Progenitor cell of endocrine pancreas (in vitro differentiated cells): Measurements from ENCODE around the gene CYP19A1. TPM values are rescaled to one million over a fixed set of nuclear protein-coding genes. Genes with fewer than 3 reads are reported as not detected.
"Not testable (repeated sequence)": the region's sequence is repeated elsewhere in the genome, so short reads cannot be mapped to it uniquely, and the experiment has no call there.

Experiments
- DNase-seq: peaks from one replicate; pipeline ENCODE4 v3.0.0; 2021; ENCODE audit warnings: low spot score; ENCODE audit not compliant: unreplicated experiment
- H3K27ac Mint-ChIP-seq: 2 replicates; pipeline ENCODE4 v1.8.0; 2021; ENCODE audit warnings: mild to moderate bottlenecking, moderate library complexity, mixed read lengths
- H3K27me3 Mint-ChIP-seq: 2 replicates; pipeline ENCODE4 v1.8.0; 2021; ENCODE audit warnings: mixed read lengths
- H3K36me3 Mint-ChIP-seq: 2 replicates; pipeline ENCODE4 v1.8.0; 2022; ENCODE audit warnings: mixed read lengths; ENCODE audit not compliant: insufficient read depth
- H3K4me1 Mint-ChIP-seq: 2 replicates; pipeline ENCODE4 v1.8.0; 2021; ENCODE audit warnings: low read depth, mixed read lengths
- H3K4me3 Mint-ChIP-seq: 2 replicates; pipeline ENCODE4 v1.8.0; 2021; ENCODE audit warnings: low read depth, mild to moderate bottlenecking, moderate library complexity, mixed read lengths
- H3K9me3 Mint-ChIP-seq: 2 replicates; pipeline ENCODE4 v1.8.0; 2021; ENCODE audit warnings: low read depth, mixed read lengths
- total RNA-seq: library from RNA; stranded (reverse); gene quantifications from 2 replicates; pipeline ENCODE4 v1.2.1, GENCODE V29; 2021
- TF ChIP-seq, protein P1 (sequence below): fragments of 200-600 bp; sonication (generic); IDR thresholded peaks from one replicate; pipeline ENCODE4 v1.5.0; 2021; ENCODE audit warnings: antibody characterized with exemption, mild to moderate bottlenecking; ENCODE audit not compliant: unreplicated experiment

CYP19A1 gene
- total RNA-seq, 1 donor from 2014 or later, result not detected

DNA sequence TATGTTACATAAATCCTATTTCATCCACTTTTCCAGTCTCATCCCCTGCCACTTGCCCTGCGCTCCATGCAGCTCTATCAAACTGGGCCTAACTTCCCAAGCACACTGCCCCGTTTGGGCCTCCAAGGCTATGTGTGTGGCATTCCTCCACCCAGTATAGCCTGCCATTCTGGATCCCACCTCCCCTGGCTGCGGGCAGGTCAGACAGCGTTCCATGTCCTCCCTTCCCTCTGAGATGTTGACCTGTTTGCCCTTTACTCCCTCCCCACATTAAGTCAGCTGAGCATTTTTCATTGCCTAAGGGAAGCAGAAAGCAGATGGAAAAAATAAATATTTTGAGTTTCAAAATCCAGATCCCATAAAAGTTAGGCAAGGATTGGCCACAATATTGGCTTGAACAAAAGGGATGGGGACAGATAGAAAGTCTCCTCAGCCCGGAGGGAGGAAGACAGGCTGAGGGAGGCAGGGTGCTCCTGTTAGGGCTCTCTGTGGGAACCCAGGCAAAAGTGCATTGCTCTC is 73.3 kb downstream of the CYP19A1 start:
- peaks cover 23% of the 10 kb centered on the region for H3K27me3 Mint-ChIP-seq
- DNase-seq, result no peak
- TF ChIP-seq, protein P1, sequence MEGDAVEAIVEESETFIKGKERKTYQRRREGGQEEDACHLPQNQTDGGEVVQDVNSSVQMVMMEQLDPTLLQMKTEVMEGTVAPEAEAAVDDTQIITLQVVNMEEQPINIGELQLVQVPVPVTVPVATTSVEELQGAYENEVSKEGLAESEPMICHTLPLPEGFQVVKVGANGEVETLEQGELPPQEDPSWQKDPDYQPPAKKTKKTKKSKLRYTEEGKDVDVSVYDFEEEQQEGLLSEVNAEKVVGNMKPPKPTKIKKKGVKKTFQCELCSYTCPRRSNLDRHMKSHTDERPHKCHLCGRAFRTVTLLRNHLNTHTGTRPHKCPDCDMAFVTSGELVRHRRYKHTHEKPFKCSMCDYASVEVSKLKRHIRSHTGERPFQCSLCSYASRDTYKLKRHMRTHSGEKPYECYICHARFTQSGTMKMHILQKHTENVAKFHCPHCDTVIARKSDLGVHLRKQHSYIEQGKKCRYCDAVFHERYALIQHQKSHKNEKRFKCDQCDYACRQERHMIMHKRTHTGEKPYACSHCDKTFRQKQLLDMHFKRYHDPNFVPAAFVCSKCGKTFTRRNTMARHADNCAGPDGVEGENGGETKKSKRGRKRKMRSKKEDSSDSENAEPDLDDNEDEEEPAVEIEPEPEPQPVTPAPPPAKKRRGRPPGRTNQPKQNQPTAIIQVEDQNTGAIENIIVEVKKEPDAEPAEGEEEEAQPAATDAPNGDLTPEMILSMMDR, result no peak
- no peak overlapping the region for H3K4me3 Mint-ChIP-seq
- peaks cover 5% of the 10 kb centered on the region for H3K9me3 Mint-ChIP-seq
- H3K4me1 Mint-ChIP-seq, result peaks cover 4% of the 10 kb centered on the region
- no peaks in the 10 kb centered on the region for H3K36me3 Mint-ChIP-seq
- no peak overlapping the region for H3K27ac Mint-ChIP-seq

DNA sequence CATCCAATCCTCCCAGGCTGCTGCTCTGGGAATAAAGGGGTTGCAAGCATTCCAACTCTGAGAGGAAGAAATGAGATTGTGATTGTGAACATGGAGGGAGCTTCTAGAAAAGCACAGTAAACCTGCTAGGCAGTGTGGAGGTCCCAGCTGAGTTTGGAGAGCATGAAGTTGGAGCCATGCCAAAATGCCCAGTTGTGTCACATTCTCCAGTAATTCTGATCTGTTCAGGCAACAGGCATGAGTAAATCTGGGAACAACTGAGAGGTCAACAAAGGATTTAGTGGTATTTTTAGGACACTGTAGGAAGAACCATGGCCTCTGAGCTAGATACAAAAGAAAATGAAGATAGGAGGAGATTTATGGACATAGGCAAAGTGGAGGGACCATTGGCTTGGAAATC is 74.7 kb downstream of the CYP19A1 start:
- Mint-ChIP-seq H3K4me3 (no peak overlapping the region), H3K9me3 (peaks cover 5% of the 10 kb centered on the region)
- TF ChIP-seq, protein P1, result no peak

DNA sequence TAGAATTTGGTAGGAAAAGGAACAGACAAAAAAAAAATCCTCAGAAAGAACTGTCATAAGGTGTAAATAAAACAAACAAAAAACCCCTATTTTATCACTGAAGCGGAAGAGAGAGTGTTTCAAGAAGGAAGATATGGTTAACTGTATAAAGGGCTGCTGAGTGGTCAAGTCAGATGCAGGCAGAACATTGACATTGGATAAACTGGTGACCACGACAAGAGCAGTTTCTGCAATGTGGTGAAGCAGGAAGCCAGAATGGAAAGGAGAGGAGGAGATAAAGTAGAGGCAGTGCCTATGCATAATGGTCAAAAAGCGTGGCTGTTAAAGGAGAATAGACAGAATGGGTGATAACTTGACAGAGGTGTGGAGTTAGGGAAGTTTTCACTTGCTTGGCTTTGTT is 75.3 kb downstream of the CYP19A1 start:
- DNase-seq, result no peak
- H3K4me1 Mint-ChIP-seq, result peaks cover 3% of the 10 kb centered on the region
- H3K9me3 Mint-ChIP-seq, result peaks cover 5% of the 10 kb centered on the region
- no peaks in the 10 kb centered on the region for H3K36me3 Mint-ChIP-seq
- H3K4me3 Mint-ChIP-seq, result no peak overlapping the region
- TF ChIP-seq, protein P1, result no peak
- peaks cover 16% of the 10 kb centered on the region for H3K27me3 Mint-ChIP-seq
- H3K27ac Mint-ChIP-seq, result no peak overlapping the region

More for the DNA sequence above, 74.7 kb downstream of the CYP19A1 start:
- Mint-ChIP-seq H3K27ac (no peak overlapping the region), H3K27me3 (peaks cover 18% of the 10 kb centered on the region), H3K4me1 (peaks cover 4% of the 10 kb centered on the region), H3K36me3 (no peaks in the 10 kb centered on the region)
- DNase-seq, result no peak

DNA sequence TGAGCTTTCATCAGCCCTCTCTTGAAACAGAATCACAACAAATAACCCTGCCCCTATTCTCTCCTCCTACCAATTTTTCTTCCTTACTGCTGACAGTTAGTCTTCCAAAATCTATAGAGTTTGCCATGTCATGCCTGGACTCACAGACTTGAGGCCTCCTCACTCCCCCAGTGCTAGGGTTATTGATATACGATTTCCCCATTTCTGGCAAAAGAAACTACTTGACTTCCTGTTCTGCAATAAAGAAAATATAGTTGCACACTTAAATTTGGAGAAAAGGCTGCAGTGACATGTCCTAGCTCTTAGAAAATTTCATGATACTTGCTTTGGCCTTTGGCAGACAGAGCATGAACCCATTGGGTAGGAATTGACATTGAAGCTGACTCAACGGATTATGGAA is 75.9 kb downstream of the CYP19A1 start:
- peaks cover 5% of the 10 kb centered on the region for H3K9me3 Mint-ChIP-seq
- H3K4me3 Mint-ChIP-seq, result no peak overlapping the region
- H3K27ac Mint-ChIP-seq, result no peak overlapping the region
- TF ChIP-seq, protein P1, result no peak
- peaks cover 1% of the 10 kb centered on the region for H3K4me1 Mint-ChIP-seq
- DNase-seq, result no peak
- H3K27me3 Mint-ChIP-seq, result peaks cover 12% of the 10 kb centered on the region
- H3K36me3 Mint-ChIP-seq, result no peaks in the 10 kb centered on the region

DNA sequence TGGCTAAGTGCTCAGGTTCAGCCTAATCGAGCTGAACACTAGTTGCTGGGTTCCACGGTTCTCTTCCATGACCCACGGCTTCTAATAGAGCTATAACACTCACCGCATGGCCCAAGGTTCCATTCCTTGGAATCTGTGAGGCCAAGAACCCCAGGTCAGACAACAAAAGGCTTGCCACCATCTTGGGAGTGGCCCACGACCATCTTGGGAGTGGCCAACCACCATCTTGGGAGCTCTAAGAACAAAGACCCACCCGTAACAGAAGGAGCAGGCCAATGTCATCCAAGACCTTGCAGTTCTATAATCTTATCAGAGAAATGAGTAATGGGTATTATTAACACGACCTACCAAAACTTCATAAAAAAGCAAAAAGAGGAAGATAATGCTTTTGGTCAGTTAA is 77.3 kb downstream of the CYP19A1 start:
- not testable (repeated sequence) for H3K4me3 Mint-ChIP-seq, H3K9me3 Mint-ChIP-seq, H3K36me3 Mint-ChIP-seq, DNase-seq, H3K4me1 Mint-ChIP-seq, H3K27ac Mint-ChIP-seq
- H3K27me3 Mint-ChIP-seq, result peaks cover 20% of the 10 kb centered on the region

DNA sequence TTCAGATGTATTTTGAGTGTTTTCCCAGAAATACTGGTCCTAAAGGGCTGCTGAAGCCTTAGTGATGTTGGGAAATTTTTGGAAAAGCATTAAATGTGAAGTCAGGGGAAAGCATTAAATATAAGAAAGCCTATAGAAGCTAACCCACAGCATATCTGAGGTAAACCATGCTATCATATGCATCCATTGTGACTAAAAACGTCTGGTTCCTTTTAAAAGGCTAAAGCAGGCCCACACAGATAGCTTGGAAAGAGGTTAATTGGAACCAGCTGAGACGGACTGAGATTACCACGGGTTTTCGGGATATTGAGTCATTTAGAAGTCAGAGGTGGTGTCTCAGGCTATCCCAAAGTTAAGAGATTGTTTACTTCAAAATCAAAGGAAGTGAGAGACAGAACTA is 78.2 kb downstream of the CYP19A1 start:
- TF ChIP-seq, protein P1, result no peak
- no peak for DNase-seq
- Mint-ChIP-seq H3K4me1 (peaks cover 7% of the 10 kb centered on the region), H3K27me3 (peaks cover 25% of the 10 kb centered on the region), H3K9me3 (peaks cover 5% of the 10 kb centered on the region), H3K36me3 (no peaks in the 10 kb centered on the region), H3K27ac (no peak overlapping the region), H3K4me3 (no peak overlapping the region)
